Upper lobe of right lung (tissue), 1 donor: ENCODE measurements around the gene CNTN1. TPM values are rescaled to one million over a fixed set of nuclear protein-coding genes. Genes with fewer than 3 reads are reported as not detected.

Experiments
- ATAC-seq: fragments of 200-7000 bp; cut with Tn5 transposase; one replicate; pipeline ENCODE4 v1.9.1; 2020; ENCODE audit warnings: mild to moderate bottlenecking, moderate library complexity
- DNase-seq: peaks from one replicate; pipeline ENCODE4 v3.0.0-alpha.2; 2020
- H3K27ac ChIP-seq: fragments of 200-600 bp; one replicate; pipeline ENCODE4 v1.8.0; 2022
- H3K27me3 ChIP-seq: fragments of 200-600 bp; one replicate; pipeline ENCODE4 v1.8.0; 2022; ENCODE audit warnings: mild to moderate bottlenecking
- H3K36me3 ChIP-seq: fragments of 200-600 bp; one replicate; pipeline ENCODE4 v1.8.0; 2022
- H3K4me1 ChIP-seq: fragments of 200-600 bp; one replicate; pipeline ENCODE4 v1.8.0; 2022
- H3K4me3 ChIP-seq: fragments of 200-600 bp; one replicate; pipeline ENCODE4 v1.8.0; 2022; ENCODE audit warnings: mild to moderate bottlenecking
- H3K9me3 ChIP-seq: fragments of 200-600 bp; one replicate; pipeline ENCODE4 v1.8.0; 2022
- CTCF ChIP-seq: fragments of 200-600 bp; IDR thresholded peaks from one replicate; pipeline ENCODE4 v1.8.0; 2022; ENCODE audit warnings: antibody characterized with exemption
- intact Hi-C: fragments of 100-400 bp; cut with DNase I; formaldehyde crosslinking; loops from one replicate; pipeline ENCODE4 v1.11.0; 2022
- total RNA-seq: library from RNA; stranded (reverse); fragmentation: NEBNext Ultra II Directional; extraction: Animal tissue kit (Norgen Biotek cat#: 25700); gene quantifications from one replicate; pipeline ENCODE4 v1.2.1, GENCODE V29; 2021
- donor health status: DM: no; HTN: yes; CAD: no; lungs with severe emphysema.

Gene CNTN1
- total RNA-seq, 1 donor from 2014 or later = 15.1 TPM

GRCh38 chr12:41106315-41106714 lies 414.1 kb downstream of the CNTN1 start:
- DNase-seq (no peak), ATAC-seq (no peak)
- H3K4me1 ChIP-seq = no peaks in the 10 kb centered on the region
- no peaks in the 10 kb centered on the region for H3K36me3 ChIP-seq
- H3K27ac ChIP-seq = no peak overlapping the region
- H3K27me3 ChIP-seq = no peaks in the 10 kb centered on the region
- intact Hi-C loops = no loop called here
- TF ChIP-seq CTCF = no peak
- no peak overlapping the region for H3K4me3 ChIP-seq
- no peaks in the 10 kb centered on the region for H3K9me3 ChIP-seq

- no peak for ATAC-seq
- Histone ChIP-seq H3K4me1 (no peaks in the 10 kb centered on the region), H3K36me3 (no peaks in the 10 kb centered on the region), H3K27ac (no peak overlapping the region), H3K9me3 (no peaks in the 10 kb centered on the region), H3K4me3 (no peak overlapping the region), H3K27me3 (no peaks in the 10 kb centered on the region)
- intact Hi-C loops = no loop called here
- no peak for TF ChIP-seq CTCF
- no peak for DNase-seq
These were observed 415.8 kb downstream of the CNTN1 start for GRCh38 chr12:41108032-41108431.

- ATAC-seq (no peak), DNase-seq (no peak)
- no peaks in the 10 kb centered on the region for H3K36me3 ChIP-seq
- no peaks in the 10 kb centered on the region for H3K27me3 ChIP-seq
- H3K4me1 ChIP-seq = no peaks in the 10 kb centered on the region
- no peaks in the 10 kb centered on the region for H3K9me3 ChIP-seq
- intact Hi-C loops = no loop called here
- no peak overlapping the region for H3K4me3 ChIP-seq
- no peak for TF ChIP-seq CTCF
- H3K27ac ChIP-seq = no peak overlapping the region
These were observed 420.7 kb downstream of the CNTN1 start for GRCh38 chr12:41112903-41113302.

- intact Hi-C loops = no loop called here
- ATAC-seq (no peak), DNase-seq (no peak)
- H3K27ac ChIP-seq = no peak overlapping the region
- no peaks in the 10 kb centered on the region for H3K9me3 ChIP-seq
- H3K4me1 ChIP-seq = no peaks in the 10 kb centered on the region
- no peak overlapping the region for H3K4me3 ChIP-seq
- no peak for TF ChIP-seq CTCF
- H3K36me3 ChIP-seq = no peaks in the 10 kb centered on the region
- no peaks in the 10 kb centered on the region for H3K27me3 ChIP-seq
These were observed 428.0 kb downstream of the CNTN1 start for GRCh38 chr12:41120211-41120610.

GRCh38 chr12:41121374-41121773 lies 429.1 kb downstream of the CNTN1 start:
- no peaks in the 10 kb centered on the region for H3K9me3 ChIP-seq
- DNase-seq = no peak
- TF ChIP-seq CTCF = no peak
- ATAC-seq = no peak
- no peak overlapping the region for H3K27ac ChIP-seq
- no peaks in the 10 kb centered on the region for H3K36me3 ChIP-seq
- no peaks in the 10 kb centered on the region for H3K4me1 ChIP-seq
- no peak overlapping the region for H3K4me3 ChIP-seq
- intact Hi-C loops = no loop called here
- H3K27me3 ChIP-seq = no peaks in the 10 kb centered on the region
